A549 (cell line): ENCODE results near the gene NPEPPS.
"Not testable (repeated sequence)": the region's sequence is repeated elsewhere in the genome, so short reads cannot be mapped to it uniquely, and the experiment has no call there.

ENCODE experiments used
- CBX2 ChIP-seq: fragments of 200-600 bp; sonication (generic); IDR thresholded peaks from 2 replicates; pipeline ENCODE4 v1.6.1; 2016; ENCODE audit warnings: low read depth, mild to moderate bottlenecking, borderline replicate concordance
- CTCF ChIP-seq: fragments of >200 bp; sonication (Bioruptor Twin); formaldehyde crosslinking; IDR thresholded peaks from 3 replicates; pipeline ENCODE4 v1.5.1; 2016
- ESRRA ChIP-seq: fragments of 150-350 bp; IDR thresholded peaks from 2 replicates; pipeline ENCODE4 v1.6.1; 2014; ENCODE audit warnings: mild to moderate bottlenecking, low read length, borderline replicate concordance
- HOXA7 ChIP-seq: fragments of 250-450 bp; sonication (Bioruptor Pico); IDR thresholded peaks from 2 replicates; pipeline ENCODE4 v1.5.0; 2020; ENCODE audit warnings: mild to moderate bottlenecking, moderate library complexity
- JUNB ChIP-seq: fragments of >200 bp; sonication (Bioruptor Twin); formaldehyde crosslinking; IDR thresholded peaks from 2 replicates; pipeline ENCODE4 v1.6.1; 2016
- NFE2L2 ChIP-seq: fragments of 150-350 bp; conservative IDR thresholded peaks from 2 replicates; pipeline ENCODE4 v1.6.1; 2014; ENCODE audit warnings: low read length
- PHF8 ChIP-seq: fragments of 200-600 bp; sonication (generic); IDR thresholded peaks from 2 replicates; pipeline ENCODE4 v1.6.1; 2016; ENCODE audit warnings: low read depth, mild to moderate bottlenecking, antibody characterized with exemption, moderate library complexity, borderline replicate concordance
- POLR2A ChIP-seq: IDR thresholded peaks from 2 replicates; pipeline ENCODE4 v1.6.1; 2012; ENCODE audit warnings: mild to moderate bottlenecking, low read length
- TF ChIP-seq, protein P1 (sequence below): fragments of 450-650 bp; IDR thresholded peaks from 2 replicates; pipeline ENCODE4 v1.6.1; 2014; ENCODE audit warnings: antibody characterized with exemption

DNA sequence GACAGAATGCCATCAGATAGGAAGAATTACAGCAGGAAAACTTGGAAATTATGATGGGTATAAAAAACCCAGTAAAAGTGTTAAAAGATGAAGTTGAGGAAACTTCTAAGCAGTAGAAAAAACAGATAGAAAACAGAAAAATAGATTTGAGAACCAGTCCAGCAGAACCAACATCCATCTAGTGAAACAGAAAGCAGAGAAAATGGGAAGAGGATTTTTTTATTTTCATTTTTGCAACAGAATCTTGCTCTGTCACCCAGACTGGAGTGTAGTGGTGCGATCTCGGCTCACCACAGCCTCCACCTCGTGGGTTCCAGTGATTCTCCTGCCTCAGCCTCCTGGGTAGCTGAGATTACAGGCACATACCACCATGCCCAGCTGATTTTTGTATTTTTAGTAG lies 41.7 kb downstream of the NPEPPS start:
- not testable (repeated sequence) for TF ChIP-seq CBX2; CTCF; PHF8; ESRRA; JUNB; NFE2L2; POLR2A; HOXA7 (CRISPR knock-in tag)
- TF ChIP-seq, protein P1, sequence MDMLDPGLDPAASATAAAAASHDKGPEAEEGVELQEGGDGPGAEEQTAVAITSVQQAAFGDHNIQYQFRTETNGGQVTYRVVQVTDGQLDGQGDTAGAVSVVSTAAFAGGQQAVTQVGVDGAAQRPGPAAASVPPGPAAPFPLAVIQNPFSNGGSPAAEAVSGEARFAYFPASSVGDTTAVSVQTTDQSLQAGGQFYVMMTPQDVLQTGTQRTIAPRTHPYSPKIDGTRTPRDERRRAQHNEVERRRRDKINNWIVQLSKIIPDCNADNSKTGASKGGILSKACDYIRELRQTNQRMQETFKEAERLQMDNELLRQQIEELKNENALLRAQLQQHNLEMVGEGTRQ = not testable (repeated sequence)
